ENCODE measurements around the gene SORCS2. TPM values are rescaled to one million over a fixed set of nuclear protein-coding genes. Genes with fewer than 3 reads are reported as not detected.

The SORCS2 gene
- total RNA-seq, 2 donors from 2014 or later: not detected

DNA sequence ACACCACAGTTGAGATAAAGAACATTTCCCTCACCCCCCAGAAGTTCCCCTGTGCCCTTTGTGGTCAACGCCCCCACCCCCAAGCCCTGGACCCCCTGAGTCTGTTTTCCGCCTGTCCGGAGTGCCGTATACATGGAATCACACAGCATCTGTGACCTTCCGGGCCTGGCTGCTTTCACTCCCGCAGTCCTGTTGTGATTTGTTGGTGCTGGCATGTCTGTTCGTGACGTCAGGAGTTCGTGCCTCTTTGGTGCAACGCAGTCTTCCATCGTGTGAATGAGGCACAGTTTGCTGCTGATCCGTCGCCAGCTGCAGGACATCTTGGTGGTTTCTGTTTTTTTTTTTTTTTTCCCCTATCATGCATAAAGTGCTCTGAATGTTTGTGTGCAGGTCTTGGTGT lies 180.3 kb downstream of the SORCS2 start:
- DNase-seq (no peak), ATAC-seq (no peak)
- no peaks in the 10 kb centered on the region for H3K9me3 ChIP-seq (ENCODE audit: control insufficient read depth, low read length, poor library complexity, severe bottlenecking)
- Mint-ChIP-seq H3K27ac (no peak overlapping the region), H3K36me3 (ENCODE audit: low read depth) (no peaks in the 10 kb centered on the region), H3K27me3 (peaks cover 67% of the 10 kb centered on the region), H3K4me3 (no peak overlapping the region), H3K4me1 (no peaks in the 10 kb centered on the region)

DNA sequence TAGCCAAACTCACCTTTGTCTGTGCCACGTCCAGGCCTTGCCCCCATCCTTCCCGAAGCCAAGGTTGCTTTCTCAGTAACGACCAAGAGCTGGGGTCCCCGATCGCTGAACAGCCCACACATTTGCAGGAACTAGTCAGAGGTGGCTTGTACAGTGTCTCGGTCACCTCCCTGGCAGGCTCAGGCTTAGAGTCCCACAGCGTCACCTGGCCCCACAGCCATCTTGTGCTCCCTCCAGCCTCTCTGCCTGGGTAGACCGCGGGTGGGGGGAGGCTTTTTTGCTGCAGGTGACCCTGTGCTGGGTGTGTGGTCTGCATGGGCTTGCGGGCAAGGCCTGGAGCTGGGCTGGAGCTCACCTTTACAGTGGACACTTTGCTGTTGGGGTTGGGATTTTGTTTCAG lies 182.2 kb downstream of the SORCS2 start:
- no peaks in the 10 kb centered on the region for H3K9me3 ChIP-seq (ENCODE audit: control insufficient read depth, low read length, poor library complexity, severe bottlenecking)
- Mint-ChIP-seq H3K4me3 (no peak overlapping the region), H3K4me1 (no peaks in the 10 kb centered on the region), H3K27ac (no peak overlapping the region), H3K27me3 (peaks cover 71% of the 10 kb centered on the region), H3K36me3 (ENCODE audit: low read depth) (no peaks in the 10 kb centered on the region)
- ATAC-seq (no peak), DNase-seq (no peak)

- ATAC-seq: no peak
- DNase-seq: no peak
- Mint-ChIP-seq H3K4me1 (no peaks in the 10 kb centered on the region), H3K4me3 (no peak overlapping the region), H3K27ac (no peak overlapping the region), H3K27me3 (peaks cover 69% of the 10 kb centered on the region), H3K36me3 (ENCODE audit: low read depth) (no peaks in the 10 kb centered on the region)
- H3K9me3 ChIP-seq (ENCODE audit: control insufficient read depth, low read length, poor library complexity, severe bottlenecking): no peaks in the 10 kb centered on the region
These were observed 183.1 kb downstream of the SORCS2 start for GRCh38 chr4:7375427-7375826.

DNA sequence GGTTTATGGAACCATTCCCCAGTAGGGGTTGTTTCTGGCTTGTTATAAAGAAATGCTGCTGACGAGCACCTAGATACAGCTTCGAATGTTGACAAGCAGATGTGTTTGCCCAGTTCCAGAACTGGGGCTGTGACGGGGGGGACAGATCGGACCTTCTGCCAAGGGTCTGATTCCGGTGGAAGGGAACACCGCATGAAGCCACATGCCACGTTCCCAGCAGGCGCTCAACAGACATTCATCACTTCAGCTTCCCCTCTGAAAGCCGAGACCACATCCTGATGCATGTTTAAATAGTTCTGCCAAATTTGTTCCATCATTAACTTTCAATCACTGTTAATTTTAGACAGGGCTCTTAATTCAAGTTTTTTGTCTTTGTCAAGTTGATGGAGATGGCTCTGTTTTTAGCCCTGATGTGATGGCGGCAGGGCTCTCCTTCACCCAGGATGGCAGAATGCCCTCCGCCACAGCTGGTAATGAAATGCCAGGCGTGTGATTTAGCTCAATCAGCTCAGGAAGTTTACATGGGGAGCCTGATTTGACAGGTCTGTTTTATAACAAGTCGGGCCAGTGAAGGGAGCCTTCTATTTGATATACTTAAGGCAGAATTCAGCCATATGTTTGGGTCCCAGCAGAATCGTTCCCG lies 185.0 kb downstream of the SORCS2 start:
- Mint-ChIP-seq H3K4me1 (peaks cover 2% of the 10 kb centered on the region), H3K36me3 (ENCODE audit: low read depth) (no peaks in the 10 kb centered on the region), H3K27me3 (peaks cover 71% of the 10 kb centered on the region), H3K4me3 (no peak overlapping the region), H3K27ac (no peak overlapping the region)
- DNase-seq (no peak), ATAC-seq (no peak)
- H3K9me3 ChIP-seq (ENCODE audit: control insufficient read depth, low read length, poor library complexity, severe bottlenecking): no peaks in the 10 kb centered on the region

- Mint-ChIP-seq H3K27me3 (peaks cover 63% of the 10 kb centered on the region), H3K27ac (no peak overlapping the region), H3K36me3 (ENCODE audit: low read depth) (no peaks in the 10 kb centered on the region), H3K4me3 (no peak overlapping the region), H3K4me1 (peaks cover 2% of the 10 kb centered on the region)
- H3K9me3 ChIP-seq (ENCODE audit: control insufficient read depth, low read length, poor library complexity, severe bottlenecking): no peaks in the 10 kb centered on the region
- DNase-seq (no peak), ATAC-seq (no peak)
These were observed 186.8 kb downstream of the SORCS2 start for GRCh38 chr4:7379186-7379585.

DNA sequence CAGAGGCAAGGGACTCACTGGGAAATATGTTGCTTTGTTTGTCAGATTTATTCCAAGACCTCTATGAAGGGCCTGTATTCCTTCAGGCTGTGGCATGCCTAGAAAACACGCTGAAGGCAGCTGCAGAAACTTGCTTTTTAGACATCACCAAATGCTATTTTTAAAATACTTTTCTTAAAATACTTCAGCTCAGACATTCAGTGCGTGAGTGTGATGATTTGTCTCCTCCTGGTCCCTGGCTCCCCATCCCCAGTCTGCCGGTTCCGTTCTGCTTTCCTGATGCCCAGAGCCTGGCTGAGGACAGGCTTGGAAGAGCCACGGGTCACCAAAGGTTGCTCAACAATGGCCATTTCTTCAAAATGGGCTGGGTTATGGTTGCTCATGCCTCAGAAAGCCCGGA lies 187.4 kb downstream of the SORCS2 start:
- DNase-seq (no peak), ATAC-seq (no peak)
- Mint-ChIP-seq H3K4me3 (no peak overlapping the region), H3K27ac (no peak overlapping the region), H3K36me3 (ENCODE audit: low read depth) (no peaks in the 10 kb centered on the region), H3K27me3 (peaks cover 58% of the 10 kb centered on the region), H3K4me1 (peaks cover 2% of the 10 kb centered on the region)
- H3K9me3 ChIP-seq (ENCODE audit: control insufficient read depth, low read length, poor library complexity, severe bottlenecking): no peaks in the 10 kb centered on the region

DNA sequence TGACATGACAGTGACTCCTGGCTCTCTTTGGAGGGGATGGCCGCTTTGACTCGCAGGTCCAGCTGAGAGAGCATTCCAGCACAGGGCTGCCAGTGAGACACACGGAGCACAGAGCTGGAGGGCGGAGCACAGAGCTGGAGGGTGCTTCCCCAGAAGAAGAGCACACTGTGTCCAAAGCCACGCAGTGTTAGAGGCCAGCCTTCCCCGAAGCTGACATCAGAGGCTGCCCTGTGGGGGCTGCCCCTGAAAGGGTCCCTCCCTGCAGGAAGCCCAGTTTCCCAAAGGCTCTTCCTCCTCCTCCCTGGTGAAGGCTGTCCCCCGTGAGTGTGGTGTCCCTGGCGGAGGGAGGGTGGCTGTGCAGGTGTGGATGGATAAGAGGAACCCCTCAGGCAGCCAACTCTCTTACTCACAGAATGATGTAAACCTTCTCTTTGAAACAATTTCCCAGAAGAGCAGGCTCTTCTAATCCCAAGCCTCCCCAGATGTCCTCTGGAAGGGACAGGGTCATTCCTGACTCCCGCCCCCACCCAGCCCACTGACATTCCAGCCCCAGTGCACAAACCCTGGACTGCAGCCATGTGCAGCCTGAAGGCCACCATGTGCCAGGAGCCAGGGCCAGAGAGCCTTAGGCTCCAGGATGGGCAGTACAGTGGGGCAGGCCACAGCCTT lies 189.0 kb downstream of the SORCS2 start:
- H3K4me3 Mint-ChIP-seq: no peak overlapping the region
- peaks cover 2% of the 10 kb centered on the region for H3K4me1 Mint-ChIP-seq
- DNase-seq (no peak), ATAC-seq (no peak)
- H3K27ac Mint-ChIP-seq: no peak overlapping the region
- H3K9me3 ChIP-seq (ENCODE audit: control insufficient read depth, low read length, poor library complexity, severe bottlenecking): no peaks in the 10 kb centered on the region
- peaks cover 44% of the 10 kb centered on the region for H3K27me3 Mint-ChIP-seq
- H3K36me3 Mint-ChIP-seq (ENCODE audit: low read depth): no peaks in the 10 kb centered on the region

- DNase-seq (no peak), ATAC-seq (no peak)
- no peak overlapping the region for H3K27ac Mint-ChIP-seq
- no peak overlapping the region for H3K4me3 Mint-ChIP-seq
- peaks cover 2% of the 10 kb centered on the region for H3K4me1 Mint-ChIP-seq
- H3K36me3 Mint-ChIP-seq (ENCODE audit: low read depth): no peaks in the 10 kb centered on the region
- H3K9me3 ChIP-seq (ENCODE audit: control insufficient read depth, low read length, poor library complexity, severe bottlenecking): no peaks in the 10 kb centered on the region
- H3K27me3 Mint-ChIP-seq: peaks cover 43% of the 10 kb centered on the region
These were observed 189.7 kb downstream of the SORCS2 start for GRCh38 chr4:7381890-7382633.

DNA sequence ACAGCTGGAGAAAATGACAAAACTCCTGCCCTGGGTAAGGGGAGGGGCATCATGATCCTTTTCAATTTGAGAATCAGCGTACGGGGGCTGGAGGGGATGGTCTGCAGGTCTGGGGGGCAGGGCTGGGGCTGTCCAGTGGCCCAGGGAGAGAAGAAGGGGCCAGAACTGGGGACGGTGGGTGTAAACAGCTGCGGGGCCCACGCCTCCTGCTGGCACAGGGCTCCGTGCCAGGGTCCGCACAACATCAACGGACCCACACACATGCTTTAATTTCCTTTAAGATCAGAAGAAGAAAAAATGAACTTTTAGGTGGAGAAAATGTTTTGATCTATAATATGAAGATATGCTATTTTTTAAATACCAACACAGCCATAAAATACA lies 190.3 kb downstream of the SORCS2 start:
- no peak overlapping the region for H3K27ac Mint-ChIP-seq
- ATAC-seq (no peak), DNase-seq (no peak)
- H3K9me3 ChIP-seq (ENCODE audit: control insufficient read depth, low read length, poor library complexity, severe bottlenecking): no peaks in the 10 kb centered on the region
- peaks cover 37% of the 10 kb centered on the region for H3K27me3 Mint-ChIP-seq
- H3K4me3 Mint-ChIP-seq: no peak overlapping the region
- H3K36me3 Mint-ChIP-seq (ENCODE audit: low read depth): no peaks in the 10 kb centered on the region
- peaks cover 2% of the 10 kb centered on the region for H3K4me1 Mint-ChIP-seq

- no peak for DNase-seq
- peaks cover 31% of the 10 kb centered on the region for H3K27me3 Mint-ChIP-seq
- H3K4me1 Mint-ChIP-seq: peaks cover 2% of the 10 kb centered on the region
These were observed 190.9 kb downstream of the SORCS2 start for GRCh38 chr4:7383266-7383665.

GRCh38 chr4:7384003-7384928 lies 191.9 kb downstream of the SORCS2 start:
- Mint-ChIP-seq H3K36me3 (ENCODE audit: low read depth) (no peaks in the 10 kb centered on the region), H3K4me3 (no peak overlapping the region), H3K4me1 (peaks cover 2% of the 10 kb centered on the region), H3K27me3 (peaks cover 22% of the 10 kb centered on the region), H3K27ac (no peak overlapping the region)
- no peaks in the 10 kb centered on the region for H3K9me3 ChIP-seq (ENCODE audit: control insufficient read depth, low read length, poor library complexity, severe bottlenecking)
- DNase-seq (no peak), ATAC-seq (no peak)

More at GRCh38 chr4:7383266-7383665, 190.9 kb downstream of the SORCS2 start:
- no peaks in the 10 kb centered on the region for H3K9me3 ChIP-seq (ENCODE audit: control insufficient read depth, low read length, poor library complexity, severe bottlenecking)
- ATAC-seq: no peak
- Mint-ChIP-seq H3K36me3 (ENCODE audit: low read depth) (no peaks in the 10 kb centered on the region), H3K27ac (no peak overlapping the region), H3K4me3 (no peak overlapping the region)

DNA sequence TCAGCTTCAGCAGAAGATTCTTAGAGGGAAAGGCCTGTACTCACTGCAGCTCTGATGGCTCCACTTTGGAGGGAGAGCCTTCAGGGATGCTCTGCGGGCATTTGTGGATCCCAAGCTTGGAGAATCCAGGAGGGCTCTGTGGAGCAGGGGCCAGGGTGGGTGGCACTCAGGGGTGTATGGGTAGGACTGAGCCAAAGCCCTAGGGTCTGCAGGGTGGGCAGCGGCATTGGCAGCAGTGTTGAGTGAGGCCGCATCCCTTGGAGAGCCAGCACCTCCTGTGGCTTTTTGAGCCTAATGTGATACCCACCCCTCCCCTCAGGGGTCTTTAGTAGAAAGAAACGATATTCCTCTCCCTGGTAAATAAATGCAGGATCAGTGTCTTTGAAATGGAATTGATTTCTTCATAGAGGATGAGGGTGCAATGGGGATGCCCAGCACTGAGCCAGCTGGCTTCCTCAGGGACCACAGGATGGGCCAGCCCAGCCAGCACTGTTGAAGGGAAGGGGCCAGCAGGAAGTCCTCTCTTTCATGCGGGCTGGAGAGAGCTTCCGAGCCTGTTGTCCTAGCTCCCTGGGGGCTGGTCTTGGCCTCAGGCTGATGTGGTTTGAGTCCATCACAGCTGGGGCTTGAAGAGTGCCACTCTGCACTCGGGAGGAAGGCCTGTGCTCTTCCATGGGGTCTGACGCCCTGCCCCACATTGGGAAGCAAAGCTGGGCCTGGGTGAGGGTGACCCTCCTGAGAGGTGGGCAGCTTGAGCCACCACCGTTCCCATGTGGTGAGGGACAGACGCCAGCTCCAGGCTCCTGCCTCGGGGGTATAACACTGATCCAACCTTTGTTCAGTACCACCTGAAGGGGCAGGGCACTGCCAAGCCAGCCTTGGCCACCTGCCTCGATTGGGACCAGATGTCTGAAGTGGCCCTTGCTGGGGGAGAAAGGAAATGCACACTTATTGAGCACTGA lies 192.9 kb downstream of the SORCS2 start:
- no peaks in the 10 kb centered on the region for H3K9me3 ChIP-seq (ENCODE audit: control insufficient read depth, low read length, poor library complexity, severe bottlenecking)
- H3K36me3 Mint-ChIP-seq (ENCODE audit: low read depth): no peaks in the 10 kb centered on the region
- H3K4me3 Mint-ChIP-seq: no peak overlapping the region
- no peak overlapping the region for H3K27ac Mint-ChIP-seq
- ATAC-seq: no peak
- peaks cover 2% of the 10 kb centered on the region for H3K4me1 Mint-ChIP-seq
- no peak for DNase-seq
- H3K27me3 Mint-ChIP-seq: peaks cover 21% of the 10 kb centered on the region

Data from T-helper 17 cell (primary cell).